Activated CD4-positive, alpha-beta T cell treated with anti-CD3 and anti-CD28 coated beads, Interleukin-2, Interleukin-6, amounts not matched to agents 100 ng/mL and 50 ng/mL, durations not matched to agents 16 hours and 8 hours (primary cell): ENCODE results near the gene ADAMTS3.

Experiments
- DNase-seq: peaks from one replicate; pipeline ENCODE4 v3.0.0-alpha.2; 2020

The ADAMTS3 gene

GRCh38 chr4:72391281-72391680 is 177.7 kb downstream of the ADAMTS3 start:
- DNase-seq, result no peak

DNA sequence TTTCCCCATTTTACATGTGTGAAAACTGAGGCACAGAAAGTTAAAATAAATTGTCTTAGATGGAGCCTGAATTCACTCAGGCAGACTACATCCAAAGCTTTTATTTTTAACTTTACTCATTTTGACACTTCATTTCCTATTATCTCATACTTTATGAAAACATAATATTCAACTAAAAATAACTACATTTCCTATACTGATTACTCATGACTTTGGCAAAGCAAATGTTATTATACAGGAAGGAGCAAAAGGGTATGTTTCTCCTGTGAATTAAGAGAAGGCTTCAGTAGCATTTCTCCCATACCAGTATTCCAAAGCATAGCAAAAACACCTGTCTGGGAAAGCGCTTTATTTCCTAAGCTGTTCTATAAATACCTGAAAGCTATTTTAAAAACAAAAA is 178.6 kb downstream of the ADAMTS3 start:
- DNase-seq, result no peak

- no peak for DNase-seq
Measured at GRCh38 chr4:72388521-72388920, 180.5 kb downstream of the ADAMTS3 start.

- no peak for DNase-seq
Measured at GRCh38 chr4:72387959-72388358, 181.1 kb downstream of the ADAMTS3 start.

- no peak for DNase-seq
Measured at GRCh38 chr4:72383439-72383838, 185.6 kb downstream of the ADAMTS3 start.

DNA sequence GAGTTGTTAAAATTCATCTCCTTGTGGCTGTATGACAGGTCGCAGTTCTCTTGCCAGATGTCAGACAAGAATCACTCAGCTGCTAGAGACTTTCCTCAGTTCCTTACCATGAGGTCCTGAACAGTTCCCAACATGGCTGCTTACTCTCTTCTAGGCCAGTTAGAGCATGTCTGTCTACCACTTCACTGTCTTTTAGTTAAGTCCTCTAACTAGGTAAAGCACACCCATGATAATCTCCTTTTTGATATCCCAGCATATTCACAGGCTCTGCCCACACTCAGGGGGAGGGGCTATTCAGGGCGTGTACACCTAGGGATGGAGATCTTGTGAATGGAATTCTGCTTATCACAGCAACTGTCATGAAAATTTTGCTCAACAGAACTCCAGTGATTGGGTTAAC is 190.1 kb downstream of the ADAMTS3 start:
- DNase-seq, result no peak

- DNase-seq, result no peak
Measured at GRCh38 chr4:72377491-72378194, 191.4 kb downstream of the ADAMTS3 start.

GRCh38 chr4:72376901-72377300 is 192.1 kb downstream of the ADAMTS3 start:
- no peak for DNase-seq

GRCh38 chr4:72375073-72375736 is 193.8 kb downstream of the ADAMTS3 start:
- no peak for DNase-seq

DNA sequence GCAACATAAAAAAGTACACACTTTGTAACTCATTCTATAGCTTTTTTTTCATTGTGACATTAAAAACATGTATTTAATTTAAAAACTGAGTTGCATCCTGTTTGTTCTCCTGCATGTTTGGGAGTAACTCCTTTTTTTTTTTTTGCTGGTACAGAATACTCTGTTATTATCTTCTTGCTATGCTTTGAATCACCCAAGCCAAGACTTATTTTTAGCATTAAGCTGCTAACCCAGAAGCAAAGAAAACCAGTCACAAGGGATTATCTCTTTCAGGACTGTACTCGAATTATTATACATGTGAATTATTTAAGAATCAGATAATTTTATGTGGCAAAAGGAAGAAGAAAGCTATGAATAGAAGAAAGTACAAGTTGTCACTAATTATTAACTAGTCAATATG is 194.9 kb downstream of the ADAMTS3 start:
- no peak for DNase-seq

DNA sequence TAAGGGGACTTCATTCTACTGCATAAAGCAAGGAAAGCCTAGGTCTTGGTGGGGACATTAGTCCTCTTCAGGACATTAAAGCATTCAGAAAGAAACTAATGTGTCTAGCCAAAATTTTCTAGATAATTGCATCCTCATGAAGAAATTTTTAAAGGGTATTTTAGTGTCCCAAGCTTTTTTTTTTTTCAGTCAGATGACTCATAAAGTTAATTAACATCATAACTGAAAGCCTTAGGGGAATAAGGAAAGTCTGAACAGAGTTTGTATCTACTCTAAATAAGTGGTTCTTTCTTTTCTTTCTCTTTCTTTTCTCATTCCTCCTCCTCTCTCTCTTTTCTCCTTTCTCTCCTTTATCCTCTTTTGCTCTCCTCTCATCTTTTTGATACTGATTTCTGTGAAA is 202.4 kb downstream of the ADAMTS3 start:
- no peak for DNase-seq

- no peak for DNase-seq
Measured at GRCh38 chr4:72365981-72366380, 203.0 kb downstream of the ADAMTS3 start.

DNA sequence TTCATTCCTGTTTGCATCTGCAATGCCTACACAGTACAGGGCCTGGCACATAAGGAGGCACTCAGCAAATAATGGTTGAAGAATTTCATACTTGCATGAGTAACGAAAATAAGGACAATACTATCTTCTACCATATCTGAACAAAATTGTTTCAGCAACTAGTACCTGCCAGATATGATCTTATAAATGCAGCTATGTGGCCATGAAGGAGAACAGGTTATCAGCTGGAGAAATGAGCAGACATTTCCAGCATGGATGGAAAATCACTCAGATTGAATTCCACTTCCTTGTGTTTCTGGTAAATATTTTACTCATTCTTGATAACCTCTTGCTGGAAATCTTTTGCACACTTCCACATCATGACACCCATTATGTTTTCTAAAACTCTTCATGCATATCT is 204.0 kb downstream of the ADAMTS3 start:
- DNase-seq, result no peak

DNA sequence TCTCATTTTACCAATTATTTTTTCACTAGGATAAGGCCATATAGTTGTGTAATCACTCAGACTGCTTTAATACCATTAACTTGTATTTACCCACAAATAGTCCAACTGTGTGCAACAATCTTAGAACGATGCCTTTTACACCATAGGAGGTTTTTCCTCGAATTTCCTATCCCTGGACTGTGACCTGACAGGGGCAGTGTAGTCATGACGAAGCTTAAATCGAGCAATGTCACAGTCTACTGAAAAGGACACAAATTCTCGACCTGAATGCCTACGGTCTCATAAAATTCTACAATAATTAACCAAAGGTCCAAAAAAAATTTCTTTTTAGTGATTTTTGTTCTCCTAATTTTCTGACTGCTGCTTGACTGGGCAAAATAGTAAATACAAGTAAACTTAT is 208.9 kb downstream of the ADAMTS3 start:
- no peak for DNase-seq

DNA sequence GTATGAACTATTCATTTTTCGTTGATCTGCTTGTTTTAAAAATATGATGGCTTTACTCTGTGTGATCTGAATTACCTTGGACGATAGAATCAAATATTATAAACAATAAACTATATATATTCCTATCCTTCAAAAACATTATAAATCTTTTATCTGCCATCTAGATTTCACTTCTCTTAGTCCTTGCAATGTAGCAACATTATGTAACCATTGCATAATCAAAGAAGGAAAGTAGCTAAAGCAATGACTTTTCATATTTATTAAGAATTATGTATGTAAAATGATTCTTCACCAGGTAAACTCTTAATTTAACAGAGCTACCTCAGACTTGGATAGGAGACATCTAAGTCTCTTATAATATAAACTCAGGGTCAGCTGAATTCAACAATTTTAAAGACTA is 210.5 kb downstream of the ADAMTS3 start:
- DNase-seq, result no peak

GRCh38 chr4:72357908-72358307 is 211.1 kb downstream of the ADAMTS3 start:
- no peak for DNase-seq

DNA sequence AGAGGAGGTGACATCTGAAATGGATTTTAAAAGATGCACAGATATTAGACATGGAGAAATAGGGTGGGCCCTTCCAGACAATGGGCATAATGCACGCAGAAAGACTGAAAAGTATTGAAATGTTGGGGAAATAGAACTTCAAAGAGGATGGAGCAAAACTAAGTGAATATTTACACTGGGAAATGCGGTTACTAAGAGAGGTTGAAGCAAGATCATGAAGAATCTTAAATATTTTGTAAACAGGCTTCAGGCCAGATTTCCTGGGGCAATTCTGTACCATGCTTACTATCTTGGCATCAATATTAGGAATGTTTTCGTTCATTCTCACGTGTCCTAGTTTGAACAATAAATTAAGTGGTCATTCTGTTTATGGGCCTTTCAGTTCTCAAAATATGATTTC is 216.3 kb downstream of the ADAMTS3 start:
- DNase-seq, result no peak

DNA sequence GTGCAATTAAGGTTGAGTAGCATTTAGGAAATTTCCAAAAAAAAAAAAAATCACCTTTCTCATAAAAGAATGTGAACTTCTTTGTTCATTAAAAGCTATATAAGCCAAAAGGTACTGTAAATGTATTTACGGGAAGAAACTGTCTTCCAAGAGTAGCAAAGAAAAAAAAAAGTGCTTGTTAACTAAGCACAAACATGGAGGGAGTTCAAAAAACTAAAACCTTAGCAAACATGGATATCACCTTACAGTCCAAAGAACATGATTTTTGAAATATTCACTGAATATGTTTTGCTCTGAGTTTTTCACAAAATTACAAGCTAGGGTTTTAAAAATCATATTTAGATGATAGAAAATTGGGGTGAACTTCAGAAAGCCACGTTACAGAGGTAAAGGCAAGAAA is 217.5 kb downstream of the ADAMTS3 start:
- DNase-seq, result no peak

- DNase-seq, result no peak
Measured at GRCh38 chr4:72348701-72349100, 220.3 kb downstream of the ADAMTS3 start.

- no peak for DNase-seq
Measured at GRCh38 chr4:72344418-72344817, 224.6 kb downstream of the ADAMTS3 start.

GRCh38 chr4:72341432-72341820 is 227.6 kb downstream of the ADAMTS3 start:
- DNase-seq, result no peak

- DNase-seq, result no peak
Measured at GRCh38 chr4:72340803-72341431, 228.1 kb downstream of the ADAMTS3 start.

DNA sequence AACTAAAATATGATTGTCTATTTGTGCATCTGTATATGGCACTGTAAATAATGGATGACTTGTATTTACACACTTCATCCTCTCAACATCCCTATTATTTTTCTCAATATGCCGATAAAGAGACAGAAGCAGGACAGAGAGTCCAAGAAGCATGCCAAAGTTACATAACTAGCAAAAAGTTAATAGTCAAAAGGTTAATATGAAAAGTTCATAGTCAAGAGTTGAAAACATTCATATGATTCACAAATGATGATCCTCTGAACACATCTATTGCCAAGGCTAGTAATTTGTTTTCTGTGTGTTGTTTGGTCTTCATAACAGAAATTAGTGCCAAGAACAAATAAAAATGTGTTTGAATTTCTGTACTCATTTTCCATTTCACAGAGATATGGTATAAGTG is 231.0 kb downstream of the ADAMTS3 start:
- no peak for DNase-seq

DNA sequence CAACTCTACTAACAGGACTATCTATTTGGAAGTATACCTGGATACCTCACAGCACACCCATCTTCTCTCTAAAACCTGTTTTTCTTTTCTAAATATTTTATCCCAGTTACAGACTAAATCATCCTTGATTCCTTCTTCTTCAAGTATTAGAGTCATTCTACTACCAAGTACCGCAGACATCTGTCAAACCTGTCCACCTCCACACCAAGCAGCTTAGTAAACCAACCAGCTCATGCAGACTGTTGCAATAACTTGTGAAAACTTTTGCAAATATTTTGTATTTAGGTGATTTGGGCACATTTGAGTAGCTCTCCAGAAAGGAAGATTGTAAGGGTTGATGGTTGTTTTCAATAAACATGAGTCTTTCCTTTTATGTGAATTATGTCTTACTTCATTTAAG is 238.6 kb downstream of the ADAMTS3 start:
- no peak for DNase-seq
